Heart left ventricle (tissue), 13 donors: ENCODE data around the gene MEX3A.

Experiments used
- CTCF ChIP-seq, 12 donors: fragments of 200-600 bp; sonication (generic) in 4 of 12; IDR thresholded peaks; one replicate each; pipeline versions ENCODE4 v1.5.0 to v1.8.0; 2018 to 2022; ENCODE audit warnings: antibody characterized with exemption in 12 of 12, mild to moderate bottlenecking in 5 of 12
- POLR2A ChIP-seq, 2 donors: fragments of 450-650 bp; IDR thresholded peaks; one replicate each; pipeline ENCODE4 v1.6.1; 2017; ENCODE audit warnings: antibody characterized with exemption in 2 of 2, mild to moderate bottlenecking in 2 of 2, moderate library complexity in 2 of 2
- donor health status: ischemic (EF 13 %, LVEDD 7.1; RV severe dilation, severe dysfunction).
- donor health status: DM: no; HTN: yes; CAD: no.
- donor health status: DM: no; HTN: no; CAD: no.
- donor health status: ischemic (EF 25% LVEDD 6.9; RV normal size, moderate dysfunction).
- donor health status: ischemic (EF 25% LVEDD 5.7; RV mildly dilated, moderate dysfunction).
- donor health status: ischemic (EF 35%, LVEDD 5.7; RV mildly dilated, moderate dysfunction).
- donor health status: nonischemic (EF 11% LVEDD 7.7; RV severe dilation, severe dysfunction).
- donor health status: DM: yes; HTN: yes; CAD: no.
- donor health status: PGD.
- donor health status: ischemic (EF 29% LVEDD 5.4; RV normal size, mild dysfunction).
- donor health status: nonischemic (EF 23%, LVEDD 6.1; RV moderate dilation, normal function).

- TF ChIP-seq CTCF (IDR thresholded peaks at IDR 0.05) (no peak), POLR2A (IDR thresholded peaks at IDR 0.05) (peak in 1 of 2 donors; percentile 44)
These were observed 5.4 kb downstream of the MEX3A start for GRCh38 chr1:156076609-156077429.
